K562 (cell line): ENCODE results near the gene LACTB. TPM values are rescaled to one million over a fixed set of nuclear protein-coding genes. Genes with fewer than 3 reads are reported as not detected.

ENCODE experiments used
- ASH1L ChIP-seq: fragments of 450-650 bp; IDR thresholded peaks from 2 replicates; pipeline ENCODE4 v1.6.1; 2018; ENCODE audit warnings: borderline replicate concordance, mild to moderate bottlenecking, low read depth; ENCODE audit not compliant: partially characterized antibody
- BCLAF1 ChIP-seq, 2 experiments: fragments of 450-650 bp in 1 of 2; IDR thresholded peaks; 2 replicates each; pipeline ENCODE4 v1.6.1; 2011 to 2017; ENCODE audit warnings: low read depth in 2 of 2, antibody characterized with exemption in 1 of 2, borderline replicate concordance in 1 of 2, low read length in 1 of 2, mild to moderate bottlenecking in 1 of 2, mixed read lengths in 1 of 2; ENCODE audit not compliant: control insufficient read depth in 1 of 2
- CTCFL ChIP-seq: IDR thresholded peaks from 2 replicates; pipeline ENCODE4 v1.6.1; 2011; ENCODE audit warnings: borderline replicate concordance, low read depth, mild to moderate bottlenecking, moderate library complexity, low read length; ENCODE audit not compliant: insufficient read depth, poor library complexity, severe bottlenecking
- HOXB6 ChIP-seq: fragments of 250-450 bp; sonication (Bioruptor Pico); IDR thresholded peaks from 2 replicates; pipeline ENCODE4 v1.5.1; 2022; ENCODE audit warnings: mild to moderate bottlenecking, borderline replicate concordance
- IRF1 ChIP-seq: sonication (generic); formaldehyde crosslinking; IDR thresholded peaks from 2 replicates; pipeline ENCODE4 v1.8.0; 2022; ENCODE audit warnings: missing genetic modification reagents, mild to moderate bottlenecking, borderline replicate concordance
- KHSRP ChIP-seq: fragments of 450-650 bp; IDR thresholded peaks from 2 replicates; pipeline ENCODE4 v1.6.1; 2017
- LARP7 ChIP-seq: fragments of 450-650 bp; IDR thresholded peaks from 2 replicates; pipeline ENCODE4 v1.6.1; 2016
- MITF ChIP-seq: IDR thresholded peaks from 2 replicates; pipeline ENCODE4 v1.6.1; 2014; ENCODE audit warnings: antibody characterized with exemption
- RNF2 ChIP-seq: sonication (generic); IDR thresholded peaks from 2 replicates; pipeline ENCODE4 v1.6.1; 2016
- ZKSCAN3 ChIP-seq: fragments of 250-450 bp; sonication (Bioruptor Pico); IDR thresholded peaks from 2 replicates; pipeline ENCODE4 v1.4.0; 2020
- ZNF398 ChIP-seq: fragments of 250-450 bp; sonication (Bioruptor Pico); IDR thresholded peaks from 2 replicates; pipeline ENCODE4 v1.8.0; 2021; ENCODE audit warnings: moderate library complexity, mild to moderate bottlenecking, inconsistent platforms
- ZNF449 ChIP-seq: fragments of 250-450 bp; sonication (Bioruptor Pico); IDR thresholded peaks from 2 replicates; pipeline ENCODE4 v1.8.0; 2022; ENCODE audit warnings: moderate library complexity, mild to moderate bottlenecking, inconsistent platforms
- polyA plus RNA-seq, 8 experiments: library from polyadenylated mRNA; depleted of rRNA in 4 of 8; stranded (reverse) in 5 of 8; unstranded in 3 of 8; fragments of >200 nt; fragmentation: Nextera tagmentation in 2 of 8; fragmentation: Illumina TruSeq in 1 of 8; extraction: Ambion mirVana in 2 of 8; extraction: Trizol in 1 of 8; gene quantifications; 2 replicates each; pipeline versions ENCODE4 v1.2.1 to v1.2.3, GENCODE V29; 2011 to 2014; ENCODE audit warnings: inconsistent platforms in 1 of 8, missing spikeins in 1 of 8
- total RNA-seq, 7 experiments: library from RNA; depleted of rRNA in 6 of 7; stranded (reverse); fragments of >200 nt in 6 of 7; fragmentation: Illumina TruSeq in 2 of 7; extraction: Trizol in 2 of 7; gene quantifications; 2 replicates each; pipeline versions ENCODE4 v1.2.1 to v1.2.3, GENCODE V29; 2011 to 2021; ENCODE audit warnings: low replicate concordance in 1 of 7

Gene LACTB
- total and polyA plus RNA-seq, 9 of the 15 experiments (the other 6 are each of a cell fraction or from before 2014, with no cell fraction given), result 3.1 to 15.5 (median 9.8) TPM

GRCh38 chr15:63157118-63157843 is 35.6 kb downstream of the LACTB start, which contains the start of gene RPS27L (continued):
- TF ChIP-seq CTCFL, result peak; percentile 30
- TF ChIP-seq IRF1 (CRISPR knock-in tag), result no peak
- no peak for TF ChIP-seq BCLAF1 (IDR thresholded peaks at IDR 0.05; ENCODE audit: borderline replicate concordance in 1 of 2, control insufficient read depth in 1 of 2, low read depth in 2 of 2, low read length in 1 of 2)
- no peak for TF ChIP-seq HOXB6 (CRISPR knock-in tag)
- peak; percentile 41 for TF ChIP-seq ASH1L
- TF ChIP-seq ZNF398 (CRISPR knock-in tag), result no peak
- TF ChIP-seq LARP7, result no peak
- TF ChIP-seq ZNF449, result no peak
- TF ChIP-seq RNF2, result peak; percentile 55
- TF ChIP-seq MITF, result no peak
- TF ChIP-seq KHSRP, result no peak
- no peak for TF ChIP-seq ZKSCAN3 (CRISPR knock-in tag)
